ENCODE results near the gene SELENOF. TPM values are rescaled to one million over a fixed set of nuclear protein-coding genes. Genes with fewer than 3 reads are reported as not detected.

Gene SELENOF
- total RNA-seq, 1 donor from 2014 or later, result 75.7 TPM

DNA sequence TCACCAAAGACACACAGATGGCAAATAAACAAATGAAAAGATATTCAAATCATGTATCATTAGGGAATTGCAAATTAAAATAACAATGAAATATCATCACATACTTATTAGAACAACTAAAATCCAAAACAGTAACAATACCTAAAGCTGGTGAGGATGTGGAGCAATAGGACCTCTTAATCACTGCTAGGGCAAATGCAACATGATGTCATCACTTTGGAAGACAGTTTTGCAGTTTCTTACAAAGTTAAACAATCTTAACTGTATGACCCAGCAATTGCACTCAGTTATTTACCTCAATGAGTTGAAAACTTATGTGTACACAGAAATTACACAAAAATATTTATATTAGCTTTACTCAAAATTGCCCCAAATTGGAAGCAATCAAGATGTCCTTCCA lies 47.3 kb downstream of the SELENOF start:
- DNase-seq (ENCODE audit: missing footprints) (no peak), ATAC-seq (no peak)
- intact Hi-C loops (cut with DNase I), result no loop called here

- intact Hi-C loops (cut with DNase I), result no loop called here
- no peak for DNase-seq (ENCODE audit: missing footprints)
These were observed 47.8 kb downstream of the SELENOF start for GRCh38 chr1:86865973-86866637.

DNA sequence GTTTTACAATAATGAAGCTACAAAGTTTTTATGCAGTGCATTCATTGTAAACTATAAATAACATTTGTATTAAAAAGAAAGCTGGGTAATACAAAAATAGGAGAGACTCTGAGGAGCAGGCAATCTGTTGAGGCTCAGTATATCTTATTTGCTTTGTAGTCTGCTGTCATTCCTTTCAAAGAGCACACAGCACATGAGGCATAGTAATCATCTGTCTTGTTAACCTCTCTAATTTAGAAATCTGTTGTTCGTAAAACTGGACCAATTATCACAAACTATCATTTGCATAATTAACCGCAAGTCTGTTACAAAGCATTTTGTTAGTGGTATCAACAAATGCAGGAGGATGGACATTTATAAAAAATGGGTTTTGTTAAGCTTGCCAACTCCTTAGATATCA lies 51.0 kb downstream of the SELENOF start:
- intact Hi-C loops (cut with DNase I), result no loop called here
- DNase-seq (ENCODE audit: missing footprints), result no peak
- no peak for ATAC-seq

More at GRCh38 chr1:86865973-86866637, 47.8 kb downstream of the SELENOF start:
- no peak for ATAC-seq

DNA sequence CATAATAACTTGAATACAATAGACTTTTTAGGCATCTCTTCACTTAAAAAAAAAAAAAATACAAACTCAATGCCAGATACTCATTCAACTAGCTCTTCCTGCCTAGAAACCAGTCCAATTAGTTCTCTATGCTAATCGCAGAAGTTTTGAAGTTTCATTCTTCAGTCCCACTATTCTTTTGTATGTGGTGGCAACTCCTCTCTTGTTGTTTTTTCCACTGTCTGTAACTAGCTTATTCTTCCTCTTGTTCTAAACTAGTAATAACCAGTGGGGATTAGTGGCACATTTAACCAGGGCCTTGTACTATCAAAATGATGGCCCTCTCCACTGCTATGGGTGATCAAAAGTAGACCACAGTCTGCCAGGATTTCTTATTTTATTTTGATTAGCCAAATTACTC lies 52.5 kb downstream of the SELENOF start:
- intact Hi-C loops (cut with DNase I), result no loop called here
- ATAC-seq (no peak), DNase-seq (ENCODE audit: missing footprints) (no peak)

GRCh38 chr1:86860424-86860823 lies 53.5 kb downstream of the SELENOF start:
- ATAC-seq (no peak), DNase-seq (ENCODE audit: missing footprints) (no peak)
- intact Hi-C loops (cut with DNase I), result no loop called here

GRCh38 chr1:86860020-86860419 lies 53.9 kb downstream of the SELENOF start:
- DNase-seq (ENCODE audit: missing footprints) (no peak), ATAC-seq (no peak)
- intact Hi-C loops (cut with DNase I), result no loop called here

DNA sequence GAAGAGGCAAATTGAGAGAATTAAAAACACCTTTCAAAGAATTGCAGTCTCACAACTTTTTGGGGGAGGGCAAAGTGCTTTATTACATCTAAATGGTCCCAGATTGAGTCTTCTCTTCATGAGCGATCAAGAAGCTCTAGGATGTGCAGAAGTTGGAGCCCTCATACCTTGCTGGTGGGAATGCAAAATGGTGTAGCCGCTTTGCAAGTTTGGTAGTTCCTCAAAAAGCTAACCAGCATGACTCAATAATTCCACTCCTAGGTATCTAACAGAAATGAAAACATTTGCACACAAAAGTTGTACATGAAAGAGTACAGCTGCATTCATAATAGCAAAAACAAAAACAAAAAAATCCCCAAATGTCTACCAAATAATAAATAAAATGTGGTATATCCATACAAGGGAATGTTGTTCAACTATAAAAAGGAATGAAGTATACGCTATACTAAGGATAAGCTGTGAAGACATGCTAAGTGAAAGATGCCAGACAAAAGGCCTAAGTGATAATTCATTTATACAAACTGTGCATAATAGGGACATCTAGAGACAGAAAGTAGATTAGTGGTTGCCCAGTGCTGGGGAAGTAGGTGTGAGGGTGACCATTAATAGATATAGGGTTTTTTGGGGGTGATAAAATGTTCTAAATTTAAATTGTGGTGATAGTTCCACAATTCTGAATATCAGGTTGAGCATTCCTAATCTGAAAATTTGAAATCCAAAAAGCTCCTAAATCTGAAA lies 55.2 kb downstream of the SELENOF start:
- ATAC-seq, result no peak
- intact Hi-C loops (cut with DNase I), result no loop called here
- DNase-seq (ENCODE audit: missing footprints), result no peak

DNA sequence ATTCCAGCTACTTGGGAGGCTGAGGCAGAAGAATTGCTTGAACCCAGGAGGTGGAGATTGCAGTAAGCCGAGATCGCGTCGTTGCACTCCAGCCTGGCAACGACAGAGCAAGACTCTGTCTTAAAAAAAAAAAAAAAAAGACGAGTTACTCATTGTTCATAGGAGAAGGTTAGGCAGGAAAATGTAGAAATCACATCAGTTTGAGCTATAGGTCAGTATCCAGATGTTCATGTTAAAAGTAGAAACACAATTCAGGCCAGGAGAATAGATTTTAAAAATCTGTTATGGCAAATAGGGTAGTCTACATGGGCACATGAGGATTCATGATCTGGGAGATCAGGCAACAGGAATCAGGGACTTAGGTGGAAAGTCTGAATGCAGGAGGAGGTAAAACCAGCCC lies 57.7 kb downstream of the SELENOF start:
- intact Hi-C loops (cut with DNase I), result no loop called here
- DNase-seq (ENCODE audit: missing footprints) (no peak), ATAC-seq (no peak)

DNA sequence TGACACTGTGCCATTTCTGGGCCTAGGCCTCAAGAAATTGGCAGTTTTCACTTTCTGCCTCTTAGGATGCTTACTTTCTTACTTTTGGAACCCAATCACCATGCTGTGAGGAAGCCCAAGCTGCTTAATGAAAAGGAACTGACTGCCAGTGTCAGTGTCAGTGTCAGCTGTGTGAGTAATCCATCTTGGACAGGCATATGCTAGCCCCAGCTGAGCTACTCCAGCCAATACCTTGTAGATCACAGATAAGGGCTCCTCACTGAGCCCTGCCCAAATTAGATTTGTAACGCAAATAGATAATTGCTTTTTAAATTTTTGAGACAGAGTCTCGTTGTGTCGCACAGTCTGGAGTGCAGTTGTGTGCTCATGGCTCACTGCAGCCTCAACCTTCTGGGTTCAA lies 59.6 kb downstream of the SELENOF start:
- DNase-seq (ENCODE audit: missing footprints), result no peak
- intact Hi-C loops (cut with DNase I), result no loop called here
- ATAC-seq, result no peak

GRCh38 chr1:86852782-86853408 lies 61.0 kb downstream of the SELENOF start:
- no peak for ATAC-seq
- no peak for DNase-seq (ENCODE audit: missing footprints)
- intact Hi-C loops (cut with DNase I), result no loop called here

GRCh38 chr1:86852289-86852688 lies 61.6 kb downstream of the SELENOF start:
- no peak for ATAC-seq
- intact Hi-C loops (cut with DNase I), result no loop called here
- no peak for DNase-seq (ENCODE audit: missing footprints)

- intact Hi-C loops (cut with DNase I), result no loop called here
- DNase-seq (ENCODE audit: missing footprints) (no peak), ATAC-seq (no peak)
These were observed 64.2 kb downstream of the SELENOF start for GRCh38 chr1:86849756-86850155.

DNA sequence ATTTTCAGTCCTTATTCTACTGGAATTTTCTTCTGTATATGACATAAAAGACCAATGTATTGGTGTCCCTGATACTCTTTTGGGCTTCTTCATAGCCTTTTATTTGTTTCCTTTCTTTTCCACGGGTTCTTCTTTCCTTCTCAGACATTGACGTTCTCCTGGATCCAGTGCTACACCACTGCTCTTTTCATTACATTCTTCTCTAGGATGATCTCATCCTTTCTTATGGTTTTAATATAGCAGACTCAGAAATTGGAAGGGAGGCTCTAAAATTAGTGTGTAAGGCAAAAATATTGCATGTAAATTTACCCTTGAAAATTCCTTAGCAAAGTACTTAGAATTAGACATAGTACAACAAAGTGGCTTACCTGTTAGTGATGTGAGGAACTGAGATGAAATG lies 65.3 kb downstream of the SELENOF start:
- intact Hi-C loops (cut with DNase I), result no loop called here
- no peak for DNase-seq (ENCODE audit: missing footprints)
- ATAC-seq, result no peak

DNA sequence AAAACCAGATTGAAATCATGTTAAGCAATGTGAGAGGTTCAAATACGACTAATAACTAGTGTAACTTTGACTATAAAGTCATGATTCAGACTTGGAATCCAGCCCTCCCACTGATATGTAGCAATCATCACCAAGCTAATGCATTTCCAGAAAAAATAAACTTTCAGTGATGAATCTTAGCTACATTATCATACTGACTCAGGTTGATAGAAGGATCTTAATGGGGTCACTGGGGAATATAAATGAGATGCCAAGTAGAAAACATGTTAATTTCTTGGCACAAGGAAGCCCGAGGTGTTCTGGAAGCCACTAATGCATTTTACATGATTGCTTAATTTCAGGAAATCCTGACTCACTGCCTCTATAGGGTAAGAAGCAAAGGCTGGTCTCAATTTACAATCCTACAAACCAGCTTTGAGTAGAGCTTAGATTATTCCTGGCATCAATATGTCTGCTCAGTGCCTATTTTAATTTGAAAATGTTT lies 67.7 kb downstream of the SELENOF start:
- DNase-seq (ENCODE audit: missing footprints) (no peak), ATAC-seq (no peak)
- intact Hi-C loops (cut with DNase I), result no loop called here

GRCh38 chr1:86845514-86845913 lies 68.4 kb downstream of the SELENOF start:
- no peak for DNase-seq (ENCODE audit: missing footprints)
- intact Hi-C loops (cut with DNase I), result no loop called here
- no peak for ATAC-seq

DNA sequence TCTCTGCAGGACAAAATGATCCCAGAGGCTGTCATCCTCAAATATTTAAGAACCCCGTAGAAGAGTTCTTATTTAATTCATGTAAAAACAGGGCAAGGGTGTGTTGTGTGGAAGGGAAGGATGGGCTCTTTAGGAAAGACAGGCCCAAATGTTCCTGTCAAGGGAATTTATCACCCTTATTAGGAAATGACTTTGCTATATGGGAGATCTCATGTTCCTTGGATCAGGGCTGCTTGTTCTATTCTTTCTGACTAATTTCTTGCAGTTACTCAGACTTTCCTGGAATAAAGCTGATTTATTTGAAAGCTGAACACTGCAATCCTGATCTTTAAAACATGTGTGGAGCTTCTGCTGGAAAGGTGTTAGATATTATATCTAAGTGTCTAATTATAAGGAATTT lies 72.8 kb downstream of the SELENOF start:
- ATAC-seq, result no peak
- intact Hi-C loops (cut with DNase I), result no loop called here
- no peak for DNase-seq (ENCODE audit: missing footprints)

DNA sequence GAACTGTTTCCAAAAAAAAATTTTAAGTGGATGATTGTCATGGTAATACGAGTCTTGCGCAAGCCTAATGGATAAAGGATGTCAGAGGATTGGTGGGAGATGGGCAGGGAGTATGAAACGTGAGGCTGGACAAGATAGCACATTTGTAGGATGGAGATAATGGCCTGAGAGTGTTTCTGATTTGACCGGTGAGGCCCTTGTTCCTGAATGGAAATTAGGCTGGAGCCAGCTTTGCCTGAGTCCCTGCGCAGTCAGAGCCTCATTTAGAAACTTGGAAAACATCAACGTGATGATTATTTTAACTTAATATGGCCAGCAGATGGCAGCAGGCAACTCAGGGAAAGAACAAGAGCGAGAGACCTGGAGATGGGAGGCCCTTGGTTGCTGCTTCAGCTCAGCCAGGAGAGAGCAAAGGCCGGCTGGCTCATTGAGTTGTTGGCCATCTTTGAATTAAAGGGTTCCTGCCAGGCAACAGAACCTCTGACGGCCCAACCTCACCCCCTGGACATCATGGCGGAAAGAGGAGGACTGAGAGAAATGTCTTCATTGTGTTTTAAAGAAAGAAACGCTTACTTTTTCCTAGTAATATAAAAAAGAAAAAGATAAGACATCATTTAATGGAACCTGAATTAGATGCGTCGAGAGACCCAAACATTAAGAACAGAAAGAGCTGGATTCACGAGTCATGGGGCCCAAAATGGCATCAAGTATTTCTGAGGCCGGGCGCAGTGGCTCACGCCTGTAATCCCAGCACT lies 80.3 kb downstream of the SELENOF start:
- ATAC-seq, result peak; percentile 91
- DNase-seq (ENCODE audit: missing footprints), result peak; percentile 75
- intact Hi-C loops (cut with DNase I), result loop anchor here (1.0 to 2.0 kb wide), 3 partner anchors 133 to 251 kb away; no protein-coding TSS in a partner anchor

DNA sequence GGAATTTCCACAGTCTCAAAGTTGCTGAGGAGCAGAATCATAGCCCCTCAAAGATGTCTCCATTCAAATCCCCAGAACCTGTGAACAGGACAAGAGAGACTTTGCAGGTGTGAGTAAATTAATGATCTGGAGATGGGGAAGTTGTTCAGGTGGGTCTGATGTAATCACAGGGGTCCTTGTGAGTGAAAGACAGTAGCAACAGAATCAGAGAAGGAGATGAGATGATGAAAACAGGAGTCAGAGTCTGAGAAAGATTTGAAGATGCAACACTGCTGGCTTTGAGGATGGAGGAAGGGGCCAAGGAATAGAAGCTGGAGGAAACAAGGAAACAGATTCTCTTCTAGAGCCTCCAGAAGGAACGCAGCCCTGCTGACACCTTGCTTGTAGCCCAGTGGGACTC lies 81.5 kb downstream of the SELENOF start:
- ATAC-seq (no peak), DNase-seq (ENCODE audit: missing footprints) (no peak)
- intact Hi-C loops (cut with DNase I), result loop anchor here (2.0 kb wide), 1 partner anchor 192 kb away; no protein-coding TSS in a partner anchor

DNA sequence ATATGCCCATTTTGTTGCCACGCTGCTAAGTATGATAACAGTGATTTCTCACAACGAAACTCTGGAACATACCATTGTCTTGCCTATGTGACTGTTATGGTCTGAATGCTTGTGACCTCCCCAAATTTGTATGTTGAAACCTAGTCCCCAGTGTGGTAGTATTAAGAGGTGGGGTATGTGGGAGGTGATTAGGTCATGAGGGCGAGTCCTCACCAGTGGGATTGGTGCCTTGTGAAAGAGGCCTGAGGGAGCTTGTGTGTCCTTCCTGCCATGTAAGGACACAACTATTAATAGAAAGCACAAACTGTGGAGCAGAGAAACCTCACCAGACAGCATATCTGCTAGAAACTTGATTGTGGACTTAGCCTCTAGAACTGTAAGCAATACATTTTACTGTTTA lies 84.6 kb downstream of the SELENOF start:
- ATAC-seq, result no peak
- intact Hi-C loops (cut with DNase I), result loop anchor here (5.0 kb wide), 1 partner anchor 52 kb away; no protein-coding TSS in a partner anchor
- no peak for DNase-seq (ENCODE audit: missing footprints)
